GM19351 (cell line): Measurements from ENCODE around the gene NAALADL2.

Source experiments
- ATAC-seq: cut with Tn5 transposase; IDR thresholded peaks from one replicate; pipeline ENCODE4 v1.9.1; 2021; ENCODE audit warnings: mild to moderate bottlenecking, moderate library complexity; ENCODE audit not compliant: unreplicated experiment

The NAALADL2 gene

DNA sequence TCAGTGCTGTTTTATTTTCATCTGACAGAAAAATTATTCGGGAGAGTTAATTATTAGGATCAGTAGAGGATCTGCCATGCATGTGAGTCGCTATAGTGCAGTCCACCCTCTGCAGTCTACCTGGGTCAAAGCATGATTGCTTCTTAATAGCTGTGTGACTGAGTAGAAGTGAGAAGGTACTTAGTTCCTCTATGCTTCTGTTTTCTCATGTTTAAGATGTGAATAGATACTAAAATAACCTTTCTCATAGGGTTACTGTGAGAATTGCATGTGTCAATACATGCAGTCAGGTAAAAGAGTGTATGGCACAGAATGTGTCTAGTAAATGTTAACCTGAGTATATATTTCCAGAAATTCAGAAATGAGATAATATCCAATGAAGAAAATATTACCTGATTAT, 435.7 kb downstream of the NAALADL2 start:
- ATAC-seq, result peak; percentile 65

- no peak for ATAC-seq
Measured at GRCh38 chr3:175295248-175296130, 436.4 kb downstream of the NAALADL2 start.

- no peak for ATAC-seq
Measured at GRCh38 chr3:175297216-175297615, 438.1 kb downstream of the NAALADL2 start.

DNA sequence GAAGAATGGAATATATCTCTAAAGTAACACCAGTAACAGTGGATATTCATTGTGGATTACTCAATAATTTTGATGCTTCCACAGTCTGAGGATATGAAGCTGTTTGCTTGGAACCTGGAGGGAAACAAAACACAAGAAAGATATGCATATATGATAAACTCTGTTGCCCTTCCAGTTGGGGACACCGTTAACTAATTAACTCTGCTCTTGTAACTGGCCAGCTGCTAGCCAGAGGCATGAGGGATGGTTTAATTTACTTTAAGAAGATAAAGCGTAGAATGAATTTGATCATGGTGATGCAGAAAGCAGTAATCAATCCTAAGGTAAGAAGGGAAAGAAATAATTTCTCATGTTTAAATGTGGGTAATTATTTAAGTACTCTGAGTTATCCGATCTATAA, 442.6 kb downstream of the NAALADL2 start:
- ATAC-seq, result no peak

- ATAC-seq, result no peak
Measured at GRCh38 chr3:175304404-175304803, 445.3 kb downstream of the NAALADL2 start.

- no peak for ATAC-seq
Measured at GRCh38 chr3:175307642-175308041, 448.5 kb downstream of the NAALADL2 start.

DNA sequence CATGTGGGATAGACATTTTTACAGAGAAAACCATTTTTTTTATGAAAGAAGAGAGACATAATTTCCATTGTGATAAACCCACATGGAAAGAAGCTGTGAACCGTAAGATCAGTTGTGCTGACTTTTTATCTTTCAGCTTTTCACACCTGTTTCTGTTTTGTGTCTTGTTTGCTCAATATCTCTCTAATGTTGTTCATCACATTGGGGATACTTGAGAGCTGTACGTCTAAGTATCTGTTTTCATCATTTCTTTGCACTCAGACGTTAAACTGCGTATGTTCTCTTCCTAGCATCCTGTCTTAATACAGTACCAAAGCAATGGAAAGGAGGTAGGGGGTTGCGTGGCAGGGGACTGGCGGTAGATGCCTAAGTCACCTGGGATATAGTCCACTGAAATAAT, 449.0 kb downstream of the NAALADL2 start:
- ATAC-seq, result no peak

- no peak for ATAC-seq
Measured at GRCh38 chr3:175310046-175310445, 450.9 kb downstream of the NAALADL2 start.

DNA sequence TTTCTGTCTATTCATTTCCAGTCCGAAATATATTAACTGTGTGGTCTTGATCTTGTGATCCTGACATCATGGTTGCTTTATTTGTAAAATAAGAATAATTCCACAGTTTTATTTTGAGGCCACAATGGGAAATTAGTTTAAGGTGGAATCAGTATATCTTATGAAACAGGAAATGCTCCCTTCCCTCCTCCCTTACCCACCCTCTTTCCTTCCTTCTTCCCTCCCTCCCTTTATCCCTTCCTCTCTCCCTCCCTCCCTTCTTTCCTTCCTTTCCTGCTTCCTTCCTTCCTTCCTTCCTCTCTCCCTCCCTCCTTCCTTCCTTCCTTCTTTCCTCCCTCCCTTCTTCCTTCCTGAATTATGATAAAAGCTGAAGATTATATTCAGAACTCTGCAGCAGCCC, 452.3 kb downstream of the NAALADL2 start:
- ATAC-seq, result no peak

GRCh38 chr3:175311946-175312345, 452.8 kb downstream of the NAALADL2 start:
- no peak for ATAC-seq

DNA sequence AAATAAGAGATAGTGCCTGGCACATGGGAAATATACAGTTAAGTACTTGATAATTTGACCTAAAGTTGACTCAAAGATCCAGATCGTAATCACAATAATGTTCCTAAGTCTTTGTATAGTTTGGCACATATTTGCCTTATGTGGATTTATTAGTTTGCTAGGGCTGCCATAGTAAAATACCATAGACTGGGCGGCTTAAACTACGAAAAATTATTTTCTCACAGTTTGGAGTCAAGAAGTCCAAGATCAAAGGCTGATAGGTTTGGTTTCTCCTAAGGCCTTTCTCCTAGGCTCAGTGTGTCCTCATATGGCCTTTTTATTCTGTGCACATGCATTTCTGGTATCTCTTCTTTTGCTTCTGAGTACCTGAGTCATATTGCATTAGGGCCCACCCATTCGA, 453.7 kb downstream of the NAALADL2 start:
- no peak for ATAC-seq

DNA sequence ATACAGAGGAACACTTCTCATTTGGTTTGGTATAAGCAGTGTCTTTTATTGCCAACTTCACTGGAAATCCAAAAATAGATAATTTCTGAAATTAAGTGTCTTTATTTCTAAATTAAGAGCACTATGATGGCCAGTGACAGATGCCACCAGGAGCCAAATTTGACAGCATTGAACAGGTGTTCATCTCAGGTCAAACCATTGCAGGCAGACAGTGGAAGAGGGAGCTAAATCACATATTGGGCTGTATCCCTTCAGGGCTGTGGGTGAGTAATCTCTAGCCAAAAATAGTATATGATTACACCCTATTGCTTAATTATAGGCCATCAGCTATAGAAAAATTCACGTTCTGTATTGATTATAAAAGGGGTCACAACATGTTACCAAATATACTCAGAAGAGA, 457.7 kb downstream of the NAALADL2 start:
- no peak for ATAC-seq

GRCh38 chr3:175325440-175325839, 466.3 kb downstream of the NAALADL2 start:
- ATAC-seq, result no peak

DNA sequence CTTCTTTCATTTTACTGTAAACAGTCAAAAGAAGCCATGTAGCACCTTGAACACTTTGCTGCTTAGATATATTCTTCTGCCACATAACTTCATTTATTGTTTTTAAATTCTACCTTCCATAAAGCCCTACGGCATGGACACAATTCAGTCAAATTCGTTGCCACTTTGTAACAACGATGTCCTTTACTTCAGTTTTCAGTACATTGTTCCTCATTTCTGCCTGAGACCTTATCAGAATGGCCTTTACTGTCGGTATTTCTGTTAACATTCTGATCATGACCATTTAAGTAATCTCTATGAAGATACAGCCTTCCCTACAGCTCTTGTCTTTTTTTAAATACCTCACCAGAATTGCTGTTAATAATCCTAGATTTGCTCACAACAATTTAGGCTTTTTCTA, 466.9 kb downstream of the NAALADL2 start:
- no peak for ATAC-seq

DNA sequence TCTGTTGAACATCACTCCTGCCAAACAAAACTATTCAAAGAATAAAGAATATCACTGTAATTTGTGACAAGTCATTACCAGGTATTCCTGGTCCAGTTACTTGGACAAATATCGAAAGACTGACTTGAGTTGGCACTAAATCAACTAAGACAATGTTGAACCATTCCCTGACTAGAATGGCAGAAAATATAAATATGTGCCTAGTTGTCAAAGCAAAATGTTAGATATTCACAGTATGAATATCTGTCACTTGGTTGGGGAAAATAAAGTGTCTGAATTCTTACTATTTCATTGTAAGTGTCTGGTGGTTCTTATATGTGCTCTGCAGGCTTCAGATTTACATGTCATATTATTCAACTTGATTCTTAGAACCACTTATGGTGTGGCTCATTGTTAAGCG, 470.2 kb downstream of the NAALADL2 start:
- ATAC-seq, result no peak

DNA sequence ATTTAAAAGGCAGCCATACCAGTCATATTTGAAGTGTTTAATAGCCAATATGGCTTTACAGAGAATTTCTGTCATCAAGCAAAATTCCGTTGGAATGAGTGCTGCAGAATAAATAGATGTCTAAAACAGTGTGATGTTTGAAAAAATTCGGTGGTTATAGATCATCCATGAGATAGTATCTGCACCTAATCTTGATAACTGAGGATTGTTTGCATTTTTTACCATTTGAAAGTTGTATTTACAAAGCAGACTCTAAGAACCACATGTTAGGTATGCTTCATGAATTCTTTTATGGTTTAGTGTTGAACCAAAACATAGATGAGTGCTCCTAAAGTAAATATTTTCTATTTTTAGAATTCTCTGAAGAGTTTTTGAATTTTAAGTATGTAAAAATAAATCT, 476.1 kb downstream of the NAALADL2 start:
- ATAC-seq, result no peak

GRCh38 chr3:175336406-175337133, 477.4 kb downstream of the NAALADL2 start:
- ATAC-seq, result no peak

GRCh38 chr3:175337631-175338030, 478.5 kb downstream of the NAALADL2 start:
- ATAC-seq, result no peak

DNA sequence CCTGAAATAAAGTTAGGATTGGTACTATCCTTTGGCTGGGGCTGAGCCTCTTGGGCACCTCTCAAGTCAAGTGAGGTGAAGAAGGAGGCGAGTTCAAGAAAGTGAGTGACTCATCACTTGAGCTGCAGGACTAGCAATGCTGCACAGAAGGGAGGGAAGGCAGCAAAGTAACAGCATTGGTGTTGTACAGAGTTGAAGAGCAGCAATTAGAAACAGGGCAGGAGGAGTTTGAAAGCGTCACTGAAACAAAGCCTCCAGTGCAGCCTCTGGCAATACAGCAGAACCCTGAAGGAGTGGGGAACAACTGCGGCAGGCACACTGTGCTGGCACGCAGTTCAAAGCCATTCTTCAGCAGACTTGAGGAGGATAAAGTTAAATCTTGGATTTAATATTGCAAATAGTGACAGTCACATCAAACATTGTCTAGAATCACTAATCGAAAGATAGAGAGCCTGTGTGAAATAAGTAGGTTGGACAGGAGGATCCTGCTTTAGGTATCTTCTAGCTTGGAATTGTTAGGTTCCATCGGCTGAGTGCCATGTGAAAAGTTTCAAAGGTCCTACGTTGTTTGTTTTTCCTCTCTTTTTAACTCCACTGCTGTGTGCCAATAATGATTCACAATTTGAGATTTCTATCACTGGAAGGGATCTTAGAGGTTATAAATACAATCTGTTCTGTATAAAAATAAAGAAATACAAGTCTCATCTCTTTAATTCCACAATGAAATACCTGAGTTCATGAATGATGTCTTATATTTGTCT, 479.8 kb downstream of the NAALADL2 start:
- no peak for ATAC-seq

DNA sequence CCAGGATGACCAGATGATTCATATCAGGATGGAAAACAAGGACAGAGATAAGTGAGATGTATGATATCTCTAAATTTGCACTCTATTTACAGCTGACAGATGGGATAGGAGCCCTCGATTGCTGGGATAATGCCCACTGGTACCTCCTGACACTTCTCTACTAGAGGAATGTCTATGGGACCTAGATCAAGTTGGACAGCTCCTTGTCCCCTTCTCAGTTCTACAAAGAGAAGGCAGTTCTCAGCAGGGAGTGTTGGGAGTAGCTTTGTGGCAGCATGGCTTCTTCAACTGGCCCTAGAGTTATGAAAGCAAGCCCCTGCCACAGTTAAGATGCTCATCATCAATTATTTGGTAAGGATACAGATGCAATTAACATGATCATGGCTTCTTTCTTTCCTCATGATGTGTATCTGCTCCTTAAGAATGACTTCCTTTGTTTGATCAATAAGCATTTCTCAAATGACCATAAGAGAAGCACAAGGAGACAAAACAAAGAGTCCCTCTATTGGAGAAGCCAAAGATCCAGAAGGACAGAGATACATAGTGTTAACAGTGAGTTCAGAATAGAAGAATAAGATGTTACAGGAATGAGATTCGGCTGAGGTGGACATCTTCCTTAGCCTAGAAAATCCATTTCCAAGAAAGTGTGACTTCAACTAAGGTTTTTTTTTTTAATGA, 481.3 kb downstream of the NAALADL2 start:
- ATAC-seq, result no peak

GRCh38 chr3:175342196-175342595, 483.1 kb downstream of the NAALADL2 start:
- no peak for ATAC-seq
